SK-N-SH treated with all-trans-retinoic acid at 6 μM for 48 hours (cell line): ENCODE data around the gene PCP4.

ENCODE experiments used
- RARB ChIP-seq: fragments of 250-450 bp; sonication (Bioruptor Pico); IDR thresholded peaks from 2 replicates; pipeline ENCODE4 v1.8.0; 2021; ENCODE audit warnings: mild to moderate bottlenecking, moderate library complexity
- TF ChIP-seq, protein P1 (sequence below): fragments of 250-450 bp; sonication (Bioruptor Pico); IDR thresholded peaks from 2 replicates; pipeline ENCODE4 v1.8.0; 2021; ENCODE audit warnings: low read depth, mild to moderate bottlenecking, moderate library complexity, borderline replicate concordance

DNA sequence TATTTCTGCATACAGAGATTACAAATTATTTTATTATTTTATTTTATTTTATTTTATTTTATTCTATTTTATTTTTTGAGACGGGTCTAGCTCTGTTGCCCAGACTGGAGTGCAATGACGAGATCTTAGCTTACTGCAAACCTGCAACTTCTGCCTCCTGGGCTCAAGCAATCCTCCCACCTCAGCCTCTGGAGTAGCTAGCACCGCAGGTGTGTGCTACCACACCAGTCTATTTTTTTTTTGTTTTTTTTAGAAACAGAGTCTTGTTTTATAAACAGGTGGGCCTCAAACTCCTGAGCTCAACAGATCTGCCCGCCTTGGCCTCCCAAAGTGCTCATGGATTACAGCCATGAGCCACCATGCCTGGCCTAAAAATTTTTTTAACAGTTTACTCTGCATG lies 88.1 kb downstream of the PCP4 start:
- TF ChIP-seq RARB = no peak
- TF ChIP-seq, protein P1, sequence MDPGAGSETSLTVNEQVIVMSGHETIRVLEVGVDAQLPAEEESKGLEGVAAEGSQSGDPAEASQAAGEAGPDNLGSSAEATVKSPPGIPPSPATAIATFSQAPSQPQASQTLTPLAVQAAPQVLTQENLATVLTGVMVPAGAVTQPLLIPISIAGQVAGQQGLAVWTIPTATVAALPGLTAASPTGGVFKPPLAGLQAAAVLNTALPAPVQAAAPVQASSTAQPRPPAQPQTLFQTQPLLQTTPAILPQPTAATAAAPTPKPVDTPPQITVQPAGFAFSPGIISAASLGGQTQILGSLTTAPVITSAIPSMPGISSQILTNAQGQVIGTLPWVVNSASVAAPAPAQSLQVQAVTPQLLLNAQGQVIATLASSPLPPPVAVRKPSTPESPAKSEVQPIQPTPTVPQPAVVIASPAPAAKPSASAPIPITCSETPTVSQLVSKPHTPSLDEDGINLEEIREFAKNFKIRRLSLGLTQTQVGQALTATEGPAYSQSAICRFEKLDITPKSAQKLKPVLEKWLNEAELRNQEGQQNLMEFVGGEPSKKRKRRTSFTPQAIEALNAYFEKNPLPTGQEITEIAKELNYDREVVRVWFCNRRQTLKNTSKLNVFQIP (CRISPR knock-in tag) = no peak
